ENCODE measurements around the gene CLDN5. TPM values are rescaled to one million over a fixed set of nuclear protein-coding genes. Genes with fewer than 3 reads are reported as not detected.

The CLDN5 gene
- total RNA-seq, 1 donor from 2014 or later, result 9.3 TPM

- peak; percentile 2 for DNase-seq (ENCODE audit: low spot score)
- intact Hi-C loops (cut with DNase I), result no loop called here
Observed at GRCh38 chr22:19525666-19526065, 1.5 kb upstream of the CLDN5 start.

- peak; percentile 72 for DNase-seq (ENCODE audit: low spot score)
- intact Hi-C loops (cut with DNase I), result no loop called here
Observed at GRCh38 chr22:19525116-19525660, 978 bp upstream of the CLDN5 start.

GRCh38 chr22:19523240-19524169 lies 705 bp downstream of the CLDN5 start:
- intact Hi-C loops (cut with DNase I), result no loop called here
- peak; percentile 72 for DNase-seq (ENCODE audit: low spot score)

GRCh38 chr22:19522881-19523239 lies 1.4 kb downstream of the CLDN5 start:
- peak; percentile 51 for DNase-seq (ENCODE audit: low spot score)
- intact Hi-C loops (cut with DNase I), result no loop called here

- intact Hi-C loops (cut with DNase I), result no loop called here
Observed at GRCh38 chr22:19522190-19522880, 1.9 kb downstream of the CLDN5 start.

GRCh38 chr22:19520566-19521305 lies 3.5 kb downstream of the CLDN5 start:
- peak; percentile 66 for DNase-seq (ENCODE audit: low spot score)
- intact Hi-C loops (cut with DNase I), result no loop called here

More at GRCh38 chr22:19522190-19522880, 1.9 kb downstream of the CLDN5 start:
- peak; percentile 71 for DNase-seq (ENCODE audit: low spot score)

- peak; percentile 70 for DNase-seq (ENCODE audit: low spot score)
- intact Hi-C loops (cut with DNase I), result no loop called here
Observed at GRCh38 chr22:19520007-19520406, 4.2 kb downstream of the CLDN5 start.

GRCh38 chr22:19519041-19519926 lies 4.9 kb downstream of the CLDN5 start:
- intact Hi-C loops (cut with DNase I), result loop anchor here (10.0 kb wide), 1 partner anchor 46 kb away; no protein-coding TSS in a partner anchor
- peak; percentile 57 for DNase-seq (ENCODE audit: low spot score)

- intact Hi-C loops (cut with DNase I), result loop anchor here (10.0 kb wide), 1 partner anchor 46 kb away; no protein-coding TSS in a partner anchor
- DNase-seq (ENCODE audit: low spot score), result peak; percentile 57
Observed at GRCh38 chr22:19518635-19519034, 5.6 kb downstream of the CLDN5 start.

- intact Hi-C loops (cut with DNase I), result loop anchor here (10.0 kb wide), 1 partner anchor 47 kb away; no protein-coding TSS in a partner anchor
- DNase-seq (ENCODE audit: low spot score), result peak; percentile 56
Observed at GRCh38 chr22:19517919-19518611, 6.1 kb downstream of the CLDN5 start.

GRCh38 chr22:19517171-19517500 lies 7.1 kb downstream of the CLDN5 start:
- intact Hi-C loops (cut with DNase I), result loop anchor here (10.0 kb wide), 1 partner anchor 48 kb away; no protein-coding TSS in a partner anchor
- peak; percentile 58 for DNase-seq (ENCODE audit: low spot score)

GRCh38 chr22:19516378-19517170 lies 7.6 kb downstream of the CLDN5 start:
- intact Hi-C loops (cut with DNase I), result loop anchor here (10.0 kb wide), 1 partner anchor 48 kb away; no protein-coding TSS in a partner anchor
- DNase-seq (ENCODE audit: low spot score), result peak; percentile 55

- peak; percentile 66 for DNase-seq (ENCODE audit: low spot score)
- intact Hi-C loops (cut with DNase I), result loop anchor here (10.0 kb wide), 1 partner anchor 49 kb away; no protein-coding TSS in a partner anchor
Observed at GRCh38 chr22:19515654-19516377, 8.4 kb downstream of the CLDN5 start.

GRCh38 chr22:19514831-19515565 lies 9.2 kb downstream of the CLDN5 start:
- intact Hi-C loops (cut with DNase I), result loop anchor here (10.0 kb wide), 1 partner anchor 50 kb away; no protein-coding TSS in a partner anchor
- DNase-seq (ENCODE audit: low spot score), result peak; percentile 49

GRCh38 chr22:19513823-19514222 lies 10.4 kb downstream of the CLDN5 start:
- intact Hi-C loops (cut with DNase I), result loop anchor here (10.0 kb wide), 1 partner anchor 51 kb away; no protein-coding TSS in a partner anchor
- no peak for DNase-seq (ENCODE audit: low spot score)
